GM18505 (cell line): Measurements from ENCODE around the gene FAM78B.

ENCODE experiments used
- ATAC-seq: cut with Tn5 transposase; IDR thresholded peaks from one replicate; pipeline ENCODE4 v1.9.1; 2021; ENCODE audit not compliant: unreplicated experiment
- POLR2A ChIP-seq: IDR thresholded peaks from 4 replicates; pipeline ENCODE4 v1.6.1; 2011; ENCODE audit warnings: borderline replicate concordance; ENCODE audit not compliant: insufficient read depth, insufficient read length; ENCODE audit errors: extremely low read depth

Gene FAM78B, protein sequence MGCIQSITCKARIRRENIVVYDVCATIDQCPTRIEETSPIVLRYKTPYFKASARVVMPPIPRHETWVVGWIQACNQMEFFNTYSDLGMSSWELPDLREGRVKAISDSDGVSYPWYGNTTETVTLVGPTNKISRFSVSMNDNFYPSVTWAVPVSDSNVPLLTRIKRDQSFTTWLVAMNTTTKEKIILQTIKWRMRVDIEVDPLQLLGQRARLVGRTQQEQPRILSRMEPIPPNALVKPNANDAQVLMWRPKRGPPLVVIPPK

DNA sequence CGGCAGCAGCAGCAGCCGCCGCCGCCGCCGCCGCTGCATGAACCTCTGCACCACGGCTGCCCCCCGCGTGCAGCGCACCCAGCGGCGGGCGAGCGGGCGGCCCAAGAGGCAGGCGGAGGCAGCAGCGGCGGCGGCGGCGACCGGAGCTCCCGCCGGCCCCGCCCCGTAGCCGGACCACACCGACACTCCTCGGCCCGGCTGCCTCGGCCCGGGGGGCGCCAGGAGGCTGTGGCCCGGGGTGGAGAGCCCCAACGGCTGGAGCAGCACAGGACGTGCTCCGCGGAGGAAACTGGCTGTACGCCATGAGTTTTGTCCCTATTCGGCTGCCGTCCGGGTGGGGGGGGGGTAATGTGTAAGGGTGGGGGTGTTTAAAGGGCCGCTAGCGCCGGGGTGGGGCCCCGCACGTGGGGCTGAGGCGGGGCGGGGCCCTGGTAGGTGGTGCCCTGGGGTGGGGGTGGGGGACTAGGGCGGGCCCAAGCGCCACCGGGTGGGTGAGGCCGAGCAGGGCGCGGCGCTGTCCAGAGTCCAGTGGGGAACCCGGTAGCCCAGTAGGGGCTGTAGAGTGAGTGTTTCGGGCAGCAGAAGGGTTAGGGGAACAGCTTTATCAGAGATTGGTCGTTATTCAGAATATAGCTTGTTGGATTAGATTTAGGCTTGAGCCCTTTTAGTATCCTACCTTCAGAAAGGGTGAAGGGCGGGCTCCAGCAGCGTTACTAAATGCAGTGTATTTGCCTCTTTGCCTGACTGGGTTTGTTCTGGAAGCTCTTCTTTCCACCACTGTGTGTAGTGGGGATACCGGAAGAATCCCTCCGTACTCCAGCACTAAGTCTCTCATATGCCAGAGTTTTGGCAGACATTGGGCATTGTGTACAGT is at the start of gene FAM78B:
FAM78B (minus strand) TSS at position 304 of the 874 bp plus-strand sequence. CDS start 753 bp downstream, outside the sequence.
- no peak for TF ChIP-seq POLR2A

GRCh38 chr1:166202546-166202945 is 35.7 kb upstream of the FAM78B start:
- TF ChIP-seq POLR2A: no peak
- ATAC-seq: no peak

More for the DNA sequence above, at the start of gene FAM78B:
- ATAC-seq: peak; percentile 49

GRCh38 chr1:166200743-166201142 is 33.9 kb upstream of the FAM78B start:
- ATAC-seq: no peak
- TF ChIP-seq POLR2A: no peak

DNA sequence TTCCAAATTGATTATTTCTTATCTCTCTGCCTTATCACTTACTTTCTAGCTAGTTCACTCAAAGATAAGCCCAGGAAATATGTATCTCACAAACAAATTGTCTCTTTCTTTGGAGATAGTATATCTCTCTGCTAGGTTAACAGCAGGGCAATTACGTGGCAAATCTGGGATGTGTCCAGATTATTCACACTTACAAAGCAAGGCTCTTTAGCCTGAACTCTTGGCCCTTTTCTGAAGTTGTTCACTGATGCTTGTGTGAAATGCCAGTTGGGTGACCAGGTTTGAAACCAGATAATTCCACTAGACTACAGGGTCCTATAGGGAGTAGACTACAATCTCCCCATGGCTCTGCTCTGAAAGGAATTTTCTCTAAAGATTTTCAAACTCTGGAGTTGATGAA is 30.8 kb upstream of the FAM78B start:
- ATAC-seq: no peak
- no peak for TF ChIP-seq POLR2A

DNA sequence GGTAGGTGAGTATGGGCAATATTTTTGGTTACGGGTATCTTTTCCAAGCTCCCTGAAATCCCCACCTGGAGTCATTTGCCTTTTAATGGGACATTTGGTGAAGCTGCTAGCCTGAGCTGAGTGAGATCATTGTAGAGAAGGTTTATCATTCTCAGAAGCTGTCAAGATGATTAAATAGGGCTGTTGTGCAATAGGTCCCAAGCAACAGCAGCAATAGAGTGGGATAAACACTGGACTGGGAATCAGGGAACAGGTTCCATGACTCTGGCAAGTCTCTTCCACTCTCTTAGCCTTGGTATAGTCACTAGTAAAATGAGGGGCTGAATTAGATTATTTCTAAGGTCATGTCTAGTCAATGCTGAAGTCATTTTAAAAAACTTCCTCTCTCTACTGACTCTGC is 30.3 kb upstream of the FAM78B start:
- TF ChIP-seq POLR2A: no peak
- no peak for ATAC-seq

DNA sequence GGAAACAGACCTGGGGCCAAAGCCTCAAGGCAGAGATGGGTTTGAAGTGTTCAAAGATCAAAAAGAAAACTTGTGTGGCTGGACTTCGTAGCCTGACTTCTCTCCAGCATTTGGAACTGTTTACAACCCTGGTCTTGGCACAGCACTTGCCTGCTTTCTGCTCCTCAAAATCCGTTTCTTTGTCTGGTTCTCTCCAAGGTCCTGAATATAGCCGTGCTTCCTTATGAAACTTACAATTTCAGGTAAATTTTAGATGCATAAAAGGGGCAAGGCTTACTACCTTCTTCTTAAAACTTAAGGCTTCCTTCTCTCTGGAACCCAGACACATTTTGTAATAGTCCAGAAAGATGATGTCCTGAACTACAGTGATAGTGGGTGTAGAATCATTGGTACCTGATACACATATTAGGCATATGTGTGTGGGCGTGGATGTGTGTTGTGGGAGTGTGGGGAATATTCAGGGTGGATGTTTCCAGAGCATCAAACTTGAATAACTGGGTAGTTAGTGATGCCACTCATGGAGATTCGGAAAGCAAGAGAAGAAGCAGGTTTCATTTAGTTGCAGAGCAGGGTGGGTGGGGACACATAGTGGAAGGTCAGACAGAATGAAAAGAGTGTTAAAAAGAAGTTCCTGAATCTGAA is 26.4 kb upstream of the FAM78B start:
- no peak for TF ChIP-seq POLR2A
- no peak for ATAC-seq

DNA sequence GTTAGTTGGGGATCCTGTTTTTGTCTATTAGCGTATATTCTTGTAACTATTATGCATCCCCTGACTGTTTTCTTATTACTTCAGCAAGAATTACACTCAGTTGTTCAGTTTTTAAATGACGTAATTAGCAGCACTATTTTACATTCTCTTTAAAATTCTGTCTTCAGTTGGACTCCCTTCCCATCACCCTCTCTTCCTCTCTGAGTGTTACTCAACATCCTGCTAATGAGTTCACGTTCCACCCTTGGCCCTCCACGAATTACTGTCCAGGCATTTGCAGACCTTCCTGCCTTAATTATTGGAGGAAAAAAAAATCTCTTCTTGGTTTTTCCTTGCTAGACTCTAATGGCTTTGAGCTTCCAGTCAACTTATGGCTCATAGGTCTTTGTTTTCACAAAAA is 23.6 kb upstream of the FAM78B start:
- ATAC-seq: no peak
- no peak for TF ChIP-seq POLR2A

DNA sequence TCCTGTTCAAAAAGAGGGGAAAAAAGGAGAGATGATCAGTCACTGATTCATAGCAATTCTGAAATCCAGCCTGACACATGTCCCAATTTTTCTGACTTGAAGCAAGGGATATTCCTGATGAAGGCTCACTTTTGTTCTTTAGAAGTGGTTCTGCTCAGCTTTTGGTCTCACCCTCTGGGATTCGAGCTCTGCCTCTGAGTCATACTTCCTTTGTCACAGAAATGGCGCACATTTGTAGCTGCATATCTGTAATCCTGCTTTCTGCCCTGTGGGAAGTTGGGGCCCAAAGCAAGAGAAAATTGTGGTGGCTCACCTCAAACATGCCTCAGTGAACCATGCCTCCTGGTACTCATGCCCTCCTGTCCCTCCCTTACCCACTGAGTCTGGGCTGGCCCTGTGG is 22.3 kb upstream of the FAM78B start:
- ATAC-seq: no peak
- no peak for TF ChIP-seq POLR2A

DNA sequence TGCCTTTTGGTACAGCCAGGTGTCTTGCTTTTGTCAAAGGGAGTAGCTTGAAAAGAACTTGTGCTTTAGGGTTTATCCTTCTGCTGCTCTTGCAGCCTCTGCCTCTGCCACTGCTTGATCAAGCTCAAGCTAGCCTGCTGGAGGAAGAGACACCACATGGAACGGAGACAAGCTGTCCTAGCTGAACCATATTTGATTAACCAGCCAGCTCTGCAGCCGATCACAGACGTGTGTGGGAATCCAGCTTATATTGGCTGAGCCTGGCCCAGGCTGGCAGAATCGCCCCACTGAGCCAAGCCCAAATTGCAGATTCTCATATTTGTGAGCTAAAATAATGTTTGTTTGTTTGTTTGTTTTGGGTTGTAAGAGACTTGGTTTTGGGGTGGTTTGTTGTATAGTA is 18.7 kb upstream of the FAM78B start:
- no peak for TF ChIP-seq POLR2A
- ATAC-seq: no peak

- ATAC-seq: no peak
- no peak for TF ChIP-seq POLR2A
Observed at GRCh38 chr1:166184897-166185296, 18.1 kb upstream of the FAM78B start.

DNA sequence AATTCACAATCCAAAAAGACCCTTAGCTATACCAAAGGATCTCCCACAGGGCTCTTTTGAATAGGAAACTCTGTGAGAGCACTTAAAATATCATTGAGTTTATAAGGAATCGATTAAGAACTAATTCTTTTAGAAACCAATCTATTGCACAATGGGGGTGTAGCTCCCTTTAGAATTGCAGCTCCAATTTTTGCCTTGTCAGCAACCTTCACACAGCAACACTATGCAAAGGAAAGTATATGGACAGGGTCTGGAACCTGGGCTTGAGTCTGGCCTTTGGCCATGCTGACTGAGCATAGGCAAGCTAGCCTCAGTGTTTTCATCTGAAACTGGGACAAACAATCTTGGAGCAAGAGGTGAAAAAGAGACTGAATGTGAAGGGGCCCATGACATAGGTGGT is 17.2 kb upstream of the FAM78B start:
- no peak for TF ChIP-seq POLR2A
- no peak for ATAC-seq

- no peak for ATAC-seq
- no peak for TF ChIP-seq POLR2A
Observed at GRCh38 chr1:166182281-166182680, 15.5 kb upstream of the FAM78B start.

DNA sequence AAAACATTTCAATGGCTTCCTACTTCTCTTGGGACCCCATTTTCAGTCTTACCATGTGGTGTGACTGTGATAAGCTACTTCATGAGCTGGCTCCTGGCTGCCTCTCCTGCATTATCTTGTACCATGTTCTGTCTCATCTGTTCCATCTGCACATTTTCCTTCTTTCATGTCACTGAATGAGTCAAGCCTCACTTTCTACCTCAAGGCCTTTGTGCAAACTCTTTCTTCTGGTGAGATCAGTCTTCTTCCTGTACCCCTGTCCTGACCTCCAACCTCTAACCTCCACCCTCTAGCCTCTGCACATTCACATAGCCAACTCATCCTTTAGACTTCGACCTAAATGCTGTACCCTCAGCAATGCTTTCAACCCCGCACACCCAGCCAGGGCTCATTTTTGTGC is 9.6 kb upstream of the FAM78B start:
- ATAC-seq: no peak

More for the DNA sequence above, 9.6 kb upstream of the FAM78B start:
- no peak for TF ChIP-seq POLR2A
